Measurements from ENCODE around the gene KCTD11.
"Not testable (repeated sequence)": the region's sequence is repeated elsewhere in the genome, so short reads cannot be mapped to it uniquely, and the experiment has no call there.

The KCTD11 gene

DNA sequence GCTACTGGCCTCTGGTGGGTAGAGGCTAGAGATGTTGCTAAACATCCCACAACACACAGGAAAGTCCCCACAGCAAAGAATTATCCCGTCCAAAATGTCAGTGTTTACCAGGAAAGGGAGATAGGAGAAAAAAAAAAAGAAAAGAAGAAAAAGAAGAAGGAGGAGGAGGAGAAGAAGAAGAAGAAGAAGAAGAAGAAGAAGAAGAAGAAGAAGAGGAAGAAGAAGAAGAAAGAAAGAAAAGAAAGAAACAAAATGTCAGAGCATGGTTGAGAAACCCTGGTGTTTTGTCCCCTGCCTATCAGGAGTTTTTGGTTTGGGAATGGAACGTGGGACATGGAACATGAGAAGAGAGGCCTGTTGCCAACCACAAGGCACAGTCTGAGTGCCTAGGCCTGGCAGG, 5.4 kb downstream of the KCTD11 start:
- in situ Hi-C loops (cut with MboI; ENCODE audit: low pct_unique_long_range_greater_than_20kb, low sequenced_read_pairs): no loop called here
- no peak for DNase-seq

DNA sequence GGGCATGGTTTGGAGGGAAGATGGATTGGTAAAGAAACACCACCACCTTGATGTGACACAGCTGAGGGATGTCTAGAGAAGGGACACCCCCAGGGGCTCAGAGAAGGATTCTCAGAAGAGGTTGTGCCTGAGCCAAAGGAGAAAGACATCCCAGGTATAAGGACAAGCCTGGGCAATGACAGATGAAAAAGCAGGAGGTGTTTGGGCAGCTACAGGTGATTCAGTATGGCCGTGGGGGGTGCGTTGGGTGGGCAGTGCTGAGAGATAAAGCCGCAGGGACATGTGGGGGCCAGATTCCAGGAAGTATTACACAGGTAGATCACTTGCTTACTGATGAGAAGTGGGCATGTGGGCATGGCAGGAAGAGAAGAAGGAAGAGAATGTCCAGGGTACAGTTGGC, 9.9 kb downstream of the KCTD11 start:
- no peak for DNase-seq
- in situ Hi-C loops (cut with MboI; ENCODE audit: low pct_unique_long_range_greater_than_20kb, low sequenced_read_pairs): no loop called here

DNA sequence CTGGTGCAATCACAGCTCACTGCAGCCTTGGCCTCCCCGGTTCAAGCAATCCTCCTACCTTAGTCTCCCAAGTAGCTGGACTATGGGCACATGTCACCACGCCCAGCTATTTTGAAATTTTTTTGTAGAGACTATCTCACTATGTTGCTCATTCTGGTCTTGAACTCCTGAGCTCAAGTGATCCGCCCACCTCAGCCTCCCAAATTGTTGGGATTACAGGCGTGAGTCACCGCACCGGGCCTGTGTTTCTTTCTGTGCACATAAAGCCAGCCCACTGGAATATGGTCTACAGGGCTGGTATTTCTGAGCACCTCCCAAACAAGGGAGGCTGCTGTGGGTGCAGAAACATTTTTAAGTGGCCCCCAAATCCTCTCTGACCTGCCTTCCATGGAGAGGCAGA, 11.3 kb downstream of the KCTD11 start:
- in situ Hi-C loops (cut with MboI; ENCODE audit: low pct_unique_long_range_greater_than_20kb, low sequenced_read_pairs): no loop called here

DNA sequence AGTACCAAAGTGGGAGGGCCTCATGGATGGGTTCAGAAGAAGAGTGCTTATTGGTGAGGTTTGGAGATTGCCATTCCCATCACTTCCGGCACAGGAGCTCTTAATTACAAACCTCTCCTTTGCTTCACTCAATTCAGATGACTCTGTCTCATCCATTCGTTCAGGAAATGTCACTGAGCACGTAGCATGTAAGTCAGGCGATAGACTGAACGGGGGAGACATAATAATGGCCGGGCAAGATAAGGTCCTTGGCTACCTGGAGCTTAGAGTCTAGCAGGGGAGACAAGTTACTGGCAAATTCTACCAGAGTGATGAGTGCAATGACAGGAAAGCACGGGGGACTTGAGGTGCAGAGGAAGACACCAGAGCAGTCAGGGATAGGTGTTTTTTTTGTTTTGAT, 14.0 kb downstream of the KCTD11 start:
- DNase-seq; in situ Hi-C loops (cut with MboI; ENCODE audit: low pct_unique_long_range_greater_than_20kb, low sequenced_read_pairs): not testable (repeated sequence)

More for the DNA sequence above, 11.3 kb downstream of the KCTD11 start:
- DNase-seq: no peak

DNA sequence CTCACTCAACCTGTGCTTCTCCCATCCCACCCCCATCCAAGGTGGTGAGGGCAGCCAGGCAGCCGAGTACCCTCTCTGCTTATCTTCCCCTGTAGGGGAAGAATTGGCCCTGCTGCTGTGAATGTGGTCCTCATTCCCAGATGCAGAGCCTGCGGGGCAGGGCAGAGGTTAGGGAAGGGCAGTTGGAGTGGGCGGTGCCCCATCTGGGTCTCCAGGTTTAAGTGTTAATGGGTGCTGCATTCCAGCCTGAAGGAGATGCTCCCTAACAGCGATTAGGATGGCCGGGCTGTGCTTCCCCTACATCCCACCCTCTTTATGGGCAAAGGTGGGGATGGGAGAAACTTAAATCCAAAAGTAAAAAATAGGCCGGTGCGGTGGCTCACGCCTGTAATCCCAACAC, 15.1 kb downstream of the KCTD11 start:
- no peak for DNase-seq
- in situ Hi-C loops (cut with MboI; ENCODE audit: low pct_unique_long_range_greater_than_20kb, low sequenced_read_pairs): no loop called here

DNA sequence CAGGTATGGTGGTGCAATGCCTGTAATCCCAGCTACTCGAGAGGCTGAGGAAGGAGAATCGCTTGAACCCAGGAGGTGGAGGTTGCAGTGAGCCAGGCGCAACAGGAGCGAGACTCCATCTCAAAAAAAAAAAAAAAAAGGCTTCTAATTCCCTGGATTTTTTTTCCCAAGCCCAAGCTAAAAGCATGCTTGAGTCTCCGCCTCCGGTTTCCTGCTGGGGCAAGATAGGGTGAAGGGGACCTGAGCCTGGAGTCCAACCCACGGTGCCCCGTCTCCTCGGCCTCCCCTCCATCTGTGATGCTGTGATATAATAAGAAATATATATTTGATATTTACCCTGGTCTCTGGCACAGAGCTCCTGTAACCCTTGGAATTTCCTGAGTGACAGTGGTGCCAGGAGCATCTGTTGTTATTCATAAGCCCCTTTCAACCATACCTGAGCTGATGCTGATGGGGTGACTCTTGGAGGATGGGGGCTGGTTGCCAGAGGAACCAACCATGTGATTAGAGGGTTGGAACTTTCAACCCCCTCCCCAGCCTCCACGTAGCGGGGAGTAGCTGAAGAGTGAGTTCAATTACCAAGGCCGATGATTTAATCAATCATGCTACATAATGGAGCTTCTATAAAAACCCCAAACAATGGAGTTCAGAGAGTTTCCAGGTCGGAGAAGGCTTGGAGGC, 16.1 kb downstream of the KCTD11 start:
- DNase-seq: no peak
- in situ Hi-C loops (cut with MboI; ENCODE audit: low pct_unique_long_range_greater_than_20kb, low sequenced_read_pairs): no loop called here

DNA sequence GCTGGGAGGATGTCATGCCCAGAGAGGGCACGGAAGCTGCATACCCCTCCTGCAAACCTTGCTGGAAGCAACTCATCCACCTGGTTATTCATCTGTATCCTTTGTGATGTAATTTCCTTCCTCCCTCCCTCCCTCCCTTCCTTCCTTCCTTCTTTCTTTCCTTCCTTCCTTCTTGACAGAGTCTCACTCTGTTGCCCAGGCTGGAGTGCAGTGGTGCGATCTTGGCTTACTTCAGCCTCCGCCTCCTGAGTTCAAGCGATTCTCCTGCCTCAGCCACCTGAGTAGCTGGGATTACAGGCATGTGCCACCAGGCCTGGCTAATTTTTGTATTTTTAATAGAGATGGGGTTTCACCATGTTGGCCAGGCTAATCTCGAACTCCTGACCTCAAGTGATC, 16.6 kb downstream of the KCTD11 start:
- in situ Hi-C loops (cut with MboI; ENCODE audit: low pct_unique_long_range_greater_than_20kb, low sequenced_read_pairs); DNase-seq: not testable (repeated sequence)

DNA sequence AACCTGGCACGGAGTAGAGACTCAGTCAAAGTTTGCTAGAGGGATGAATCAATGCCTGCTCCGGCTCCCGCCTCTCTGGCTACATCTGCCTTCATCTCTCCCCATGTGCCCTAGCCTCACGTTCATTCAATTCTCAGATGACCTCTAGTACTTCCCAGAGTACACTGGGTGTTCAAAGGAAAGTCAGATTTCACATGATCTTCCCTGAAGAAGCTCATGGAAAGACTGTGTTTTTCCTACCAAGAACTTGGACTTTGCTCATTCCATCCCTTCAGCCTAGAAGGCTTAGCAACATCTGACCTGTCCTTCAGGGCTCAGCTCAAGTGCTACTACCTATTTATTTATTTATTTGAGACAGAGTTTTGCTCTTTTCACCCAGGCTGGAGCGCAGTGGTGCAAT, 17.9 kb downstream of the KCTD11 start:
- no peak for DNase-seq
- in situ Hi-C loops (cut with MboI; ENCODE audit: low pct_unique_long_range_greater_than_20kb, low sequenced_read_pairs): no loop called here

DNA sequence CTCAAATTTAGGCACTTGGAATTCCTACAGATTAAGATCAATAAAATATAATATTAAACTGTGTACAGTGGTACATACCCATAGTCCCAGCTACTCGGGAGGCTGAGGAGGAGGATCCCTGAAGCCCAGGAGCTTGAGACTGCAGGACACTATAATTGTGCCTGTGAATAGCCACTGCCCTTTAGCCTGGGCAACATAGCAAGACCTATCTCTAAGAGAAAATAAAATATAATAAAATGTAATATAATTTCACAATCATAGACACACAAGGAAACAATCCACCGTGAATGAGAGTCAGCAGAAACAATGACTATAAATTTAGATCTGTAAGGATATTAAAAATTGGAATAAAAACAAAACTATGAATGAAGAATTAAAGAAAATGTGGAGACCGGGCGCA, 18.9 kb downstream of the KCTD11 start:
- DNase-seq: no peak
- in situ Hi-C loops (cut with MboI; ENCODE audit: low pct_unique_long_range_greater_than_20kb, low sequenced_read_pairs): no loop called here

DNA sequence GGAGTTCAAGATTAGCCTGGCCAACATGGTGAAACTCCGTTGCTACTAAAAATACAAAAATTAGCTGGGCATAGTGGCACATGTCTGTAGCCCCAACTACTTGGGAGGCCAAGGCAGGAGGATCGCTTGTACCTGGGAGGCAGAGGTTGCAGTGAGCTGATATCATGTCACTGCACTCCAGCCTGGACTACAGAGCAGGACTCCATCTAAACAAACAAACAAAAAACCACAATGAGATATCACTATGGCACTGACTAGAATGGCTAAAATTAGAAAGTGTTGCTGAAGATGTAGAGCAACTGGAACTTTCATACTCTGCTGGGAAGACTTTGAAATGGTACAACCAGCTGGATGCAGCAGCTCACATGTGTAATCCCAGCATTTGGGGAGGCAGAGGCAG, 22.4 kb downstream of the KCTD11 start:
- DNase-seq: no peak
- in situ Hi-C loops (cut with MboI; ENCODE audit: low pct_unique_long_range_greater_than_20kb, low sequenced_read_pairs): no loop called here

DNA sequence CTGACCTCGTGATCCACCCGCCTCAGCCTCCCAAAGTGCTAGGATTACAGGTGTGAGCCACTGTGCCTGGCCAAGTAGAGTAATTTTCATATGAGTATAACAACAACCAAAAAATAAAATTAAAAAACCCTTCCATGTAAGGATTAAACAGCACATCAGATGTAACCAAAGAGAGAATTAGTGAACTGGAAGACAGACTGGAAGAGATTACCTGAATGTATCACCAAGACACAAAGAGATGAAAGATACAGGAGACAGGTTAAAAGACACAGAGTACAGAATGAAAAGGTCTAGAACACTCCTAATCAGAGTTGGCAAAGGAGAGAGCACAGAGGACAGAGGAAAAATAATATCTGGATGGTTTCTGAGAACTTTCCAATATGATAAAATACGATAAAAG, 27.2 kb downstream of the KCTD11 start:
- in situ Hi-C loops (cut with MboI; ENCODE audit: low pct_unique_long_range_greater_than_20kb, low sequenced_read_pairs): no loop called here
- no peak for DNase-seq

DNA sequence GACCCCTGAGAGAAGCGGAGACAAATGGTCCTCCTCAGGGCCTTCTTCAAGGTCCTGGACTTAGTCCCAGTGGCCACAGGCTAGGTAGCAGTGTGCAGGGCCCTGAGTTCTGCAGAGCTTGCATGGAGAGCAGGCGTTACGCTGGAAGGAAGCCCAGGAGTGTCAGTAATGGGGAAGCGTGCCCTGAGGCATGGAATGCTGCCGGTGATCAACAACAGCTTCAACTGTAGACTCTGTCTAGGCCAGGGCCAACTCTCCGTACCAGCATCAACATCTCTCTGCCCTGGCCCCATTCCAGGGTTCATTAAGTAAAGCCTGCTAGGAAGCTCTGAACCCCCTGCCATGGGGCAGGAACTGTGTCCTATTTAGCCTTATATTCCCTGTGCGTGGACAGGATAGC, 28.4 kb downstream of the KCTD11 start:
- in situ Hi-C loops (cut with MboI; ENCODE audit: low pct_unique_long_range_greater_than_20kb, low sequenced_read_pairs): no loop called here
- no peak for DNase-seq

DNA sequence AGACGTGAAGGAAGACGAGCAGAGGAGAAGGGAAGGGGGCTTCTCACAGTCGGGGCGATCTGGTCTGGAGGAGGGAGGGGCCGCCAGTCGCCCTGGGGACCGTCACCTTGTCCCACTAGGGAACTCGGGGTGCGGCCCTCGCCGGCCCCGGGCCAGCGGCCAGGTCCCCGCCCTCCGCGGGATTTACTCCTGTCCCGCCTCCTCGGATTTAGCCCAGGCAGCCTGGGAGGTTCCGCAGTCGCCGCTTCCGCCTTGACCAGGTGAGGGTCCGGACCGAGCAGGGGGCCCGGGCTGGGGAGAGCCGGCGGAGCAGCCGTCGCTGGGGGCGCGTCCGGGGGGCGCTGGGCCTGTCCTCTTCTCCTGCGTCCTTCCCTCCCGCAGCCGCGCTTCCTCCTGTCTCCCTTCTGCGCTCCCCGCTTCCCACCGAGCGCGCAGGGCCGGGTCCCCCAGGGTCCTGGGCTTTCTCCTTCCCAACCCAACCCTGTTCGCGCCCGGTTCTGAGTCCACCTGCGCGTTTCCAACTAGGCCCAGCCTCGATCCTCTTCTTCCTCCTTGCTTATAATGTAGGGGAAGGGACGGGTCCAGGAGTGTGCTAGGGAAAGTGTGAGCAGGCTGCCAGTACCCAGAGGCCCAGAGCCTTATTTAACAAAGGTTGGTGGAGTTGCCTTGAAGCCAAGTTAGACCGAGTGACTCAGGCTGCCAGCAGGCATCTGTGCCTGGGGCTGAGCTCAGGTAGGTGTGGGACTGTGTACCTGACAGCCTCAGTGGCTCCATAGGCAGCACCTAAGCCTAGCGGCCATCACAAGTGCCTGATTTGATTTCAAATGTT, 29.1 kb downstream of the KCTD11 start, which contains the start of gene TNK1:
Gene TNK1 (plus strand): TSS at position 235 of the 829 bp plus-strand sequence. CDS start 1,838 bp downstream, outside the sequence.
- no peak for DNase-seq
- in situ Hi-C loops (cut with MboI; ENCODE audit: low pct_unique_long_range_greater_than_20kb, low sequenced_read_pairs): no loop called here

DNA sequence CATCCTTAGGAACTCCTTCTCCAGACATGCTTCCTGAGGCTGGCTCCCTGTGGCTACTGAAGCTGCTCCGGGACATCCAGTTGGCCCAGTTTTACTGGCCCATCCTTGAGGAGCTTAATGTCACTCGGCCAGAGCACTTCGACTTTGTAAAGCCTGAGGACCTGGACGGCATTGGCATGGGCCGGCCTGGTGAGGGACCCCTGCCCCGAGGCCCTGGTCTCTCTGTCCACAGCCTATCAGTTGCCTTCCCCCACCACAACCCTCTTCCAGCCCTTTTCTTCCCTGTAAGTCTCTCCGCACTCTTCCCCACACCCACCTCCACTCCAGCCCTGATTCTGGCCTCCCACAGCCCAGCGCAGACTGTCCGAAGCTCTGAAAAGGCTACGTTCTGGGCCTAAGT, 30.9 kb downstream of the KCTD11 start:
- in situ Hi-C loops (cut with MboI; ENCODE audit: low pct_unique_long_range_greater_than_20kb, low sequenced_read_pairs): no loop called here
- no peak for DNase-seq

DNA sequence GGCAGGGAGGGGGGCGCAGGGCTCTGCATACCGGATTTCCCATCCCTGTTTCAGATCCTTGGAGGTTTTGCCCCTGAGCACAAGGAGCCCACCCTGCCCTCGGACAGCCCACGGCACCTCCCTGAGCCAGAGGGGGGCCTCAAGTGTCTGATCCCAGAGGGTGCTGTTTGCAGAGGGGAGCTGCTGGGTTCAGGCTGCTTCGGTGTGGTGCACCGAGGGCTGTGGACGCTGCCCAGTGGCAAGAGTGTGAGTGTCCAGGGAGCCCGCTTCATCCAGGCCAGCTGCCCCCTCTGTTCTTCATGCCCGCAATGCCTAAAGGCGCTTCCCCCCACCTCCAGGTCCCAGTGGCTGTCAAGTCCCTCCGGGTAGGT, 31.4 kb downstream of the KCTD11 start:
- DNase-seq: no peak
- in situ Hi-C loops (cut with MboI; ENCODE audit: low pct_unique_long_range_greater_than_20kb, low sequenced_read_pairs): no loop called here

DNA sequence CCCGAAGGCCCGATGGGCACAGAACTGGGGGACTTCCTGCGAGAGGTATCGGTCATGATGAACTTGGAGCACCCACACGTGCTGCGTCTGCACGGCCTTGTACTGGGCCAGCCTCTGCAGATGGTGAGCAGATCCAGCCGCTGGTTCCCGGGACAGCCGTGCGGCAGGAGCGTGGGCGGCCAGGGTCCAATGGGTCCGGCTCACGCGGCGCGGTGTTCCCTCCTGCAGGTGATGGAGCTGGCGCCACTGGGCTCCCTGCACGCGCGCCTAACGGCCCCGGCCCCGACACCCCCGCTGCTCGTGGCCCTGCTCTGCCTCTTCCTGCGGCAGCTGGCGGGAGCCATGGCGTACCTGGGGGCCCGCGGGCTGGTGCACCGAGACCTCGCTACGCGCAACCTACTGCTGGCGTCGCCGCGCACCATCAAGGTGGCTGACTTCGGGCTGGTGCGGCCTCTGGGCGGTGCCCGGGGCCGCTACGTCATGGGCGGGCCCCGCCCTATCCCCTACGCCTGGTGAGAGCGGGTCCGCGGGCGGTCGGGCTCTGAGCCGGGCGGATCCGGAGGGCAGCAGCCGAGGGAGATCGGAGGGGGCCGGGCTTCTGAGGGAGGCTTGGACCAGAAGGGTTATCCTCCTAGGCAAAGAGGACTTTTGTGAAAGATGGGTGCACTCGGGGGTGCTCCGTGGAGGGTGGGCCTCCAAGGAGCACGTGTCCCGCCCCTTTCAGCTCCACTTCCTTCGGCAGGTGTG, 32.0 kb downstream of the KCTD11 start:
- no peak for DNase-seq
- in situ Hi-C loops (cut with MboI; ENCODE audit: low pct_unique_long_range_greater_than_20kb, low sequenced_read_pairs): no loop called here

DNA sequence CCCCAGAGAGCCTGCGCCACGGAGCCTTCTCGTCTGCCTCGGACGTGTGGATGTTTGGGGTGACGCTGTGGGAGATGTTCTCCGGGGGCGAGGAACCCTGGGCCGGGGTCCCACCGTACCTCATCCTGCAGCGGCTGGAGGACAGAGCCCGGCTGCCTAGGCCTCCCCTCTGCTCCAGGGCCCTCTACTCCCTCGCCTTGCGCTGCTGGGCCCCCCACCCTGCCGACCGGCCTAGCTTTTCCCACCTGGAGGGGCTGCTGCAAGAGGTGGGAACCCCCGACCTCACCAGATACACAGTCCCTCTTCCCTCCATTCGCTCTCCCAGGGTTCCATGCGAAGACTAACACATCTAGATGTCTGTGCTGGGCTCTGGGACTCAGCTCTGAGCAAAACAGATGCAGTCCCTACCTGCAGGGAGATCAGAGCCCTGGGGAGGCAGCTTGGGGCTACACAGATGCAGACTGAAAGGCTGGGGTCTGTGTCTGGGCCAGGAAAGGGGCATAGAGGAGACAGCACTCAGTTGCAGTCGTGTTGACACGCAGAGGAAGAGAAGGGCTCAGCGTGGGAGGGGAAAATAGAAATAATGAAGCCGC, 32.6 kb downstream of the KCTD11 start:
- in situ Hi-C loops (cut with MboI; ENCODE audit: low pct_unique_long_range_greater_than_20kb, low sequenced_read_pairs): no loop called here

DNA sequence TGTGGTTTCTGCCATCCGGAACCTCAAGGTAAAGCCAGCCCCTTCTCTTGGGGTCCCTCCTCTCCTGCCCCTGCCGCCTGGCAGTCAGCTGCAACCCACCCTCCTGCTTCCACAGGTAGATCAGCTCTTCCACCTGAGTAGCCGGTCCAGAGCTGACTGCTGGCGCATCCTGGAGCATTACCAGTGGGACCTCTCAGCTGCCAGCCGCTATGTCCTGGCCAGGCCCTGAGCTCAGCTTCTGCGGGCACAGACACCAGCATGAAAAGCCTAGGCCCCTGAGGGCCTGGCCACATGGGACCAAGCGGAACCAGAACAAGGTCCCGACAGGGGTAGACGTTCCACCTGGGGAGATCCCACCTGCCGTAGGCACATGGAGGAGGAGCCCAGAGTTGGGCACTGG, 36.9 kb downstream of the KCTD11 start:
- no peak for DNase-seq
- in situ Hi-C loops (cut with MboI; ENCODE audit: low pct_unique_long_range_greater_than_20kb, low sequenced_read_pairs): no loop called here

More for the DNA sequence above, 32.6 kb downstream of the KCTD11 start:
- DNase-seq: no peak

All from KBM-7 (cell line).